ENCODE data around the gene RDH13. TPM values are rescaled to one million over a fixed set of nuclear protein-coding genes. Genes with fewer than 3 reads are reported as not detected.
"Not testable (repeated sequence)": the region's sequence is repeated elsewhere in the genome, so short reads cannot be mapped to it uniquely, and the experiment has no call there.

The RDH13 gene
- total and polyA plus RNA-seq, 2 experiments from 2014 or later = 28.0 to 36.5 TPM

DNA sequence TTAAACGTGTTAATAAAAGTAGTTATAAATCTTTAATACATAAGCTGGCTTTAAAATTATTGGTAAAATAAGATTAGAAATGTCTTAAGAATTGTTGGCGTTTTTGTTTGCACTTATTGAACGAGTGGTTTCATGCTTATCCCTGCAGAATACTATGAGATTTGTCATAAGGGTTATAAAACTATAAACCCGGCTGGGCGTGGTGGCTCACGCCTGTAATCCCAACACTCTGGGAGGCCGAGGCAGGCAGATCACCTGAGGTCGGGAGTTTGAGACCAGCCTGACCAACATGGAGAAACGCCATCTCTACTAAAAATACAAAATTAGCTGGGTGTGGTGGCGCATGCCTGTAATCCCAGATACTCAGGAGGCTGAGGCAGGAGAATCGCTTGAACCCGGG, 22.3 kb downstream of the RDH13 start:
- not testable (repeated sequence) for H3K4me1 ChIP-seq (ENCODE audit: insufficient read depth); H3K27me3 ChIP-seq (ENCODE audit: insufficient read depth); H3K4me1 Mint-ChIP-seq; ATAC-seq; H3K4me3 Mint-ChIP-seq; H3K4me3 ChIP-seq; H3K27ac ChIP-seq (ENCODE audit: low read depth); H3F3A ChIP-seq (replicated peaks; ENCODE audit: low read depth); H3K27me3 Mint-ChIP-seq (ENCODE audit: insufficient read depth, low read depth, poor library complexity); DNase-seq (ENCODE audit: low spot score); H2AFZ ChIP-seq; H3K9me2 ChIP-seq (ENCODE audit: insufficient read depth); H3K4me2 ChIP-seq; H3K27ac Mint-ChIP-seq; H3K36me3 ChIP-seq (ENCODE audit: insufficient read depth); H3K9me3 Mint-ChIP-seq
- H3K36me3 Mint-ChIP-seq (ENCODE audit: low read depth) = peaks cover 34% of the 10 kb centered on the region
- Histone ChIP-seq H3K79me2 (replicated peaks; ENCODE audit: insufficient read depth) (peaks cover 27% of the 10 kb centered on the region; the same call in 1 of the 2 replicates), H4K20me1 (replicated peaks; ENCODE audit: insufficient read depth) (peaks cover 24% of the 10 kb centered on the region; the same call in 1 of the 2 replicates)

DNA sequence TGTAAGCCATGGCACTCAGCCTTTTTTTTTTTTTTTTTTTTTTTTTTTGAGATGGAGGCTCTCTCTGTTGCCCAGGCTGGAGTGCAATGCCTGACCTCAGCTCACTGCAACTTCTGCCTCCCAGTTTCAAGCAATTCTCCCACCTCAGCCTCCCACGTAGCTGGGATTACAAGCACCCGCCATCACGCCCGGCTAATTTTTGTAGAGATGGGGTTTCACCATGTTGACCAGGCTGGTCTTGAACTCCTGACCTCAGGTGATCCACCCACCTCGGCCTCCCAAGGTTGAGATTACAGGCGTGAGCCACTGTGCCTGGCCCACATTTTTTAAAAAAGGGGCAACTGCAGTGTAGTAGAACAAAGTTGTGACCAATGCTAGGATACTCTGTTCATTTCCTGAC, 25.3 kb downstream of the RDH13 start:
- H3K27ac Mint-ChIP-seq = not testable (repeated sequence)

DNA sequence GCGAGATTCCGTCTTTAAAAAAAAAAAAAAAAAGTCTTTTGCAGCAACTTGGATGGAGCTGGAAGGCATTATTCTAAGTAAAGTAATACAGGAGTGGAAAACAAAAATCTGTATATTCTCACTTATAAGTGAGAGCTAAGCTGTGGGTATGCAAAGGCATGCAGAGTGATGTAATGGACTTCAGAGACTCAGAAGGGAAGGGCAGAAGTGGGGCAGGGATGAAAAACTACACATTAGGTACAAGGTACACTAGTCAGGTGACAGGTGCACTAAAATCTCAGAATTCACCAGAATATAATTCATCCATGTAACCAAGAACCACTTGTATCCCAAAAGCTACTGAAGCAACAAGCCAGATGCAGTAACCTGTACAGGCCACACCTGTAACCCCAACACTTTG, 26.9 kb downstream of the RDH13 start:
- no peak for DNase-seq (ENCODE audit: low spot score)
- peaks cover 5% of the 10 kb centered on the region; the same call in 1 of the 3 replicates for H3K36me3 Mint-ChIP-seq (ENCODE audit: low read depth)
- Histone ChIP-seq H3K27ac (ENCODE audit: low read depth) (no peak overlapping the region), H3F3A (replicated peaks; ENCODE audit: low read depth) (peaks cover 5% of the 10 kb centered on the region; the same call in 1 of the 2 replicates), H3K79me2 (replicated peaks; ENCODE audit: insufficient read depth) (peaks cover 39% of the 10 kb centered on the region), H3K9me2 (ENCODE audit: insufficient read depth) (no peaks in the 10 kb centered on the region), H4K20me1 (replicated peaks; ENCODE audit: insufficient read depth) (peaks cover 26% of the 10 kb centered on the region), H3K4me1 (ENCODE audit: insufficient read depth) (no peaks in the 10 kb centered on the region), H3K27me3 (ENCODE audit: insufficient read depth) (no peaks in the 10 kb centered on the region), H3K4me3 (no peak overlapping the region), H3K4me2 (no peak overlapping the region), H3K36me3 (ENCODE audit: insufficient read depth) (no peaks in the 10 kb centered on the region), H2AFZ (no peak overlapping the region)
- TF ChIP-seq, protein P1, sequence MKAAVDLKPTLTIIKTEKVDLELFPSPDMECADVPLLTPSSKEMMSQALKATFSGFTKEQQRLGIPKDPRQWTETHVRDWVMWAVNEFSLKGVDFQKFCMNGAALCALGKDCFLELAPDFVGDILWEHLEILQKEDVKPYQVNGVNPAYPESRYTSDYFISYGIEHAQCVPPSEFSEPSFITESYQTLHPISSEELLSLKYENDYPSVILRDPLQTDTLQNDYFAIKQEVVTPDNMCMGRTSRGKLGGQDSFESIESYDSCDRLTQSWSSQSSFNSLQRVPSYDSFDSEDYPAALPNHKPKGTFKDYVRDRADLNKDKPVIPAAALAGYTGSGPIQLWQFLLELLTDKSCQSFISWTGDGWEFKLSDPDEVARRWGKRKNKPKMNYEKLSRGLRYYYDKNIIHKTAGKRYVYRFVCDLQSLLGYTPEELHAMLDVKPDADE (IDR thresholded peaks at IDR 0.05) = no peak
- no peak for TF ChIP-seq EZH2phosphoT487 (IDR thresholded peaks at IDR 0.05; ENCODE audit: unreplicated experiment)
- TF ChIP-seq EZH2 (IDR thresholded peaks at IDR 0.05; ENCODE audit: low read depth, unreplicated experiment) = no peak
- no peak for TF ChIP-seq NANOG (IDR thresholded peaks at IDR 0.05; ENCODE audit: borderline replicate concordance)
- no peaks in the 10 kb centered on the region for H3K4me1 Mint-ChIP-seq
- H3K27ac Mint-ChIP-seq = no peak overlapping the region
- H3K4me3 Mint-ChIP-seq = no peak overlapping the region
- H3K9me3 Mint-ChIP-seq = peaks cover 2% of the 10 kb centered on the region; the same call in 1 of the 3 replicates
- ATAC-seq = no peak
- H3K27me3 Mint-ChIP-seq (ENCODE audit: insufficient read depth, low read depth, poor library complexity) = peaks cover 12% of the 10 kb centered on the region

More for the DNA sequence above, 25.3 kb downstream of the RDH13 start:
- H3K27me3 ChIP-seq (ENCODE audit: insufficient read depth); H3K4me2 ChIP-seq; H2AFZ ChIP-seq; H3K9me2 ChIP-seq (ENCODE audit: insufficient read depth); H3K4me3 Mint-ChIP-seq; H3K4me1 ChIP-seq (ENCODE audit: insufficient read depth); ATAC-seq; H3K9me3 Mint-ChIP-seq; H3K4me3 ChIP-seq; H3K4me1 Mint-ChIP-seq; DNase-seq (ENCODE audit: low spot score); H3K27ac ChIP-seq (ENCODE audit: low read depth); H3F3A ChIP-seq (replicated peaks; ENCODE audit: low read depth); H3K36me3 ChIP-seq (ENCODE audit: insufficient read depth): not testable (repeated sequence)
- H4K20me1 ChIP-seq (replicated peaks; ENCODE audit: insufficient read depth) = peaks cover 23% of the 10 kb centered on the region
- Mint-ChIP-seq H3K36me3 (ENCODE audit: low read depth) (peaks cover 18% of the 10 kb centered on the region), H3K27me3 (ENCODE audit: insufficient read depth, low read depth, poor library complexity) (peaks cover 12% of the 10 kb centered on the region)
- H3K79me2 ChIP-seq (replicated peaks; ENCODE audit: insufficient read depth) = peaks cover 38% of the 10 kb centered on the region

DNA sequence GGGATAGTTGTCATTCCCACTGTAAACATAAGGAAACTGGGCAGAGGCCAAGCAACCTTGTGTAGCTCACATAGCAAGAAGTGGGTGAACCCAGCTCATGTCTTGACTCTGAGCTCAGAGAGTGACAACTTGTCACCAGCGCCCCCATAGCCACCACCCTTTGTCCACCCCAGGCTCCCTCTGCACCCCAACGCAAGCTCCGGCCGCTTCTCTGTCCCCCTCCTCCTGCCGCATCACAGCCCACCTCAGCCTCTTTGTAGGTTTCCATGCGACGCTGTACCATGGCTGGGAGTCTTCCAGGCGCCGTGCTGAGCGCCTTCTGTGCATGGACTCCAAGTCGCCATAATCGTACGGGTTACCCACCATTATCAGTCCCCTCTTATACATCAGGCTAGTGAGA, 28.2 kb downstream of the RDH13 start:
- no peak overlapping the region for H3K4me3 ChIP-seq
- H3K4me3 Mint-ChIP-seq = no peak overlapping the region
- peaks cover 44% of the 10 kb centered on the region for H3K79me2 ChIP-seq (replicated peaks; ENCODE audit: insufficient read depth)
- no peak for ATAC-seq
- peaks cover 29% of the 10 kb centered on the region for H4K20me1 ChIP-seq (replicated peaks; ENCODE audit: insufficient read depth)
- no peaks in the 10 kb centered on the region for H3K27me3 ChIP-seq (ENCODE audit: insufficient read depth)
- H3K4me1 Mint-ChIP-seq = no peaks in the 10 kb centered on the region
- DNase-seq (ENCODE audit: low spot score) = no peak
- no peaks in the 10 kb centered on the region for H3K36me3 ChIP-seq (ENCODE audit: insufficient read depth)
- peaks cover 3% of the 10 kb centered on the region; the same call in 1 of the 3 replicates for H3K36me3 Mint-ChIP-seq (ENCODE audit: low read depth)
- H3K27ac Mint-ChIP-seq = no peak overlapping the region
- H3K9me2 ChIP-seq (ENCODE audit: insufficient read depth) = no peaks in the 10 kb centered on the region
- no peak overlapping the region for H2AFZ ChIP-seq
- no peaks in the 10 kb centered on the region for H3K4me1 ChIP-seq (ENCODE audit: insufficient read depth)
- H3F3A ChIP-seq (replicated peaks; ENCODE audit: low read depth) = peaks cover 5% of the 10 kb centered on the region; the same call in 1 of the 2 replicates
- H3K9me3 Mint-ChIP-seq = peaks cover 2% of the 10 kb centered on the region; the same call in 1 of the 3 replicates
- H3K4me2 ChIP-seq = no peak overlapping the region
- peaks cover 12% of the 10 kb centered on the region for H3K27me3 Mint-ChIP-seq (ENCODE audit: insufficient read depth, low read depth, poor library complexity)
- no peak overlapping the region for H3K27ac ChIP-seq (ENCODE audit: low read depth)
- no peak for TF ChIP-seq EZH2phosphoT487 (IDR thresholded peaks at IDR 0.05; ENCODE audit: unreplicated experiment)
